DND-41 (cell line): ENCODE data around the gene FGFR3.
"Not testable (repeated sequence)": the region's sequence is repeated elsewhere in the genome, so short reads cannot be mapped to it uniquely, and the experiment has no call there.

Experiments
- ATAC-seq: fragments of 200-7000 bp; cut with Tn5 transposase; 3 replicates; pipeline ENCODE4 v1.9.1; 2021; ENCODE audit warnings: low read depth; ENCODE audit not compliant: insufficient read depth
- DNase-seq: peaks from one replicate; pipeline ENCODE4 v3.0.0-alpha.2; 2020
- H2AFZ ChIP-seq: 2 replicates; pipeline ENCODE4 v1.6.0; 2012; ENCODE audit warnings: low read depth, low read length
- H3K27ac ChIP-seq: 2 replicates; pipeline ENCODE4 v1.5.1; 2012; ENCODE audit warnings: low read length, inconsistent platforms
- H3K27me3 ChIP-seq: fragments of 200-600 bp; sonication (generic); 2 replicates; pipeline ENCODE4 v1.6.0; 2012; ENCODE audit warnings: low read length, mild to moderate bottlenecking, inconsistent platforms; ENCODE audit not compliant: insufficient read depth, poor library complexity
- H3K36me3 ChIP-seq: 2 replicates; pipeline ENCODE4 v1.5.1; 2012; ENCODE audit warnings: low read length, inconsistent platforms; ENCODE audit not compliant: insufficient read depth
- H3K4me1 ChIP-seq: 2 replicates; pipeline ENCODE4 v1.5.1; 2012; ENCODE audit warnings: mild to moderate bottlenecking, low read length; ENCODE audit not compliant: insufficient read depth
- H3K4me2 ChIP-seq: 2 replicates; pipeline ENCODE4 v1.6.0; 2012; ENCODE audit warnings: mild to moderate bottlenecking, moderate library complexity, low read length, inconsistent platforms; ENCODE audit not compliant: insufficient read depth
- H3K4me3 ChIP-seq, 2 experiments: fragments of 200-600 bp in 1 of 2; shearing (Covaris generic) in 1 of 2; 2 replicates each; pipeline ENCODE4 v1.5.1; 2012 to 2016; ENCODE audit warnings: inconsistent platforms in 2 of 2, low read length in 2 of 2, mild to moderate bottlenecking in 2 of 2, low read depth in 1 of 2, moderate library complexity in 1 of 2
- H3K79me2 ChIP-seq: 2 replicates; pipeline ENCODE4 v1.6.0; 2012; ENCODE audit warnings: low read length, inconsistent platforms; ENCODE audit not compliant: insufficient read depth
- H3K9ac ChIP-seq: 2 replicates; pipeline ENCODE4 v1.6.0; 2012; ENCODE audit warnings: low read depth, mild to moderate bottlenecking, inconsistent platforms, low read length, moderate library complexity
- H3K9me3 ChIP-seq: 2 replicates; pipeline ENCODE4 v1.5.1; 2012; ENCODE audit warnings: low read length, moderate library complexity, mild to moderate bottlenecking, inconsistent platforms; ENCODE audit not compliant: insufficient read depth, severe bottlenecking
- H4K20me1 ChIP-seq: 2 replicates; pipeline ENCODE4 v1.6.0; 2012; ENCODE audit warnings: low read length; ENCODE audit not compliant: insufficient read depth
- CTCF ChIP-seq: IDR thresholded peaks from 2 replicates; pipeline ENCODE4 v1.5.1; 2012; ENCODE audit warnings: borderline replicate concordance, low read length, moderate library complexity, mild to moderate bottlenecking; ENCODE audit not compliant: poor library complexity, severe bottlenecking; ENCODE audit errors: extremely low read depth
- EZH2 ChIP-seq: IDR thresholded peaks from 3 replicates; pipeline ENCODE4 v1.6.1; 2012; ENCODE audit warnings: borderline replicate concordance, low read depth, mild to moderate bottlenecking, moderate library complexity, low read length, inconsistent platforms; ENCODE audit not compliant: severe bottlenecking

FGFR3 gene

GRCh38 chr4:1834047-1834775 lies 41.1 kb downstream of the FGFR3 start:
- no peaks in the 10 kb centered on the region for H3K9me3 ChIP-seq
- ATAC-seq (no peak), DNase-seq (peak; percentile 53)
- H3K4me2 ChIP-seq: no peak overlapping the region
- TF ChIP-seq CTCF (no peak), EZH2 (no peak)
- peak overlapping the region; percentile 99 for H3K27ac ChIP-seq
- peaks cover 2% of the 10 kb centered on the region; the same call in 1 of the 2 replicates for H4K20me1 ChIP-seq
- H3K27me3 ChIP-seq: no peaks in the 10 kb centered on the region
- H2AFZ ChIP-seq: no peak overlapping the region
- H3K36me3 ChIP-seq: peaks cover 79% of the 10 kb centered on the region
- H3K4me3 ChIP-seq: no peak overlapping the region
- peaks cover 58% of the 10 kb centered on the region for H3K4me1 ChIP-seq
- peak overlapping the region; percentile 4; the same call in 1 of the 2 replicates for H3K9ac ChIP-seq
- peaks cover 22% of the 10 kb centered on the region for H3K79me2 ChIP-seq

- not testable (repeated sequence) for H3K4me3 ChIP-seq, H3K4me2 ChIP-seq, H2AFZ ChIP-seq, H3K9ac ChIP-seq, DNase-seq, ATAC-seq, H3K9me3 ChIP-seq, H3K27me3 ChIP-seq, H4K20me1 ChIP-seq
- H3K79me2 ChIP-seq: peaks cover 33% of the 10 kb centered on the region
- peak overlapping the region; percentile 52; the same call in 1 of the 2 replicates for H3K27ac ChIP-seq
- peaks cover 87% of the 10 kb centered on the region for H3K36me3 ChIP-seq
- peaks cover 41% of the 10 kb centered on the region for H3K4me1 ChIP-seq
These were observed 42.7 kb downstream of the FGFR3 start for GRCh38 chr4:1835836-1836235.

GRCh38 chr4:1836650-1837049 lies 43.6 kb downstream of the FGFR3 start:
- ATAC-seq: no peak
- H3K27ac ChIP-seq: no peak overlapping the region
- peaks cover 87% of the 10 kb centered on the region for H3K36me3 ChIP-seq
- H3K4me1 ChIP-seq: peaks cover 36% of the 10 kb centered on the region
- H3K4me3 ChIP-seq: no peak overlapping the region
- no peak overlapping the region for H2AFZ ChIP-seq
- H3K9me3 ChIP-seq: no peaks in the 10 kb centered on the region
- DNase-seq: no peak
- H3K4me2 ChIP-seq: no peak overlapping the region
- peaks cover 38% of the 10 kb centered on the region for H3K79me2 ChIP-seq
- peaks cover 12% of the 10 kb centered on the region; the same call in 1 of the 2 replicates for H4K20me1 ChIP-seq
- no peak for TF ChIP-seq EZH2
- no peak for TF ChIP-seq CTCF
- H3K27me3 ChIP-seq: no peaks in the 10 kb centered on the region
- H3K9ac ChIP-seq: no peak overlapping the region

- Histone ChIP-seq H3K36me3 (peaks cover 88% of the 10 kb centered on the region), H3K4me3 (no peak overlapping the region), H3K79me2 (peaks cover 42% of the 10 kb centered on the region), H3K27ac (no peak overlapping the region), H3K9me3 (no peaks in the 10 kb centered on the region), H3K4me2 (no peak overlapping the region), H3K4me1 (peaks cover 31% of the 10 kb centered on the region), H2AFZ (no peak overlapping the region), H3K27me3 (no peaks in the 10 kb centered on the region), H4K20me1 (peaks cover 16% of the 10 kb centered on the region), H3K9ac (no peak overlapping the region)
- TF ChIP-seq CTCF (no peak), EZH2 (no peak)
- DNase-seq: no peak
- ATAC-seq: no peak
These were observed 44.0 kb downstream of the FGFR3 start for GRCh38 chr4:1837069-1837468.
